HG02970 (cell line): Measurements from ENCODE around the gene FBXO31.
"Not testable (repeated sequence)": the region's sequence is repeated elsewhere in the genome, so short reads cannot be mapped to it uniquely, and the experiment has no call there.

ENCODE experiments used
- ATAC-seq: cut with Tn5 transposase; IDR thresholded peaks from one replicate; pipeline ENCODE4 v1.9.1; 2021; ENCODE audit warnings: mild to moderate bottlenecking, moderate library complexity, moderate number of reproducible peaks; ENCODE audit not compliant: unreplicated experiment, low FRiP score

The FBXO31 gene

DNA sequence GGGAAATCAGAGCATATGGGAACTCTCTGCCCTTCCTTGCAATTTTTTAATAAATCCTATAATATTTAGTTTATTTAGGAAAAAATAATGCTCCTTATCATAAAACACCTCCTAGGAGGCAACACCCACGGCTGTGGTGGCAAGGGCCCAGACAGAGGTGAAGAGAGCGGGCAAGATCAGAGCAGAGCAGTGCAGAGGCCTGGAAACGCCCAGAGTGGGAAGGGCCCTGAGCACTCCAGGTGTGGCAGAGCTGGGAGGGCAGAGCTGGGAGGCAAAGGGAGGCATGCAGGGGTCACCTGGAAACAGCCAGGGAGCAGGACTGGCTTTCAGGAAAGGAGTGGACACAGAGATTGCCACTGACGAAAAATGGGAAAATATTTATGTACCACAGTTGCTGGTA lies 17.3 kb downstream of the FBXO31 start:
- ATAC-seq: no peak

DNA sequence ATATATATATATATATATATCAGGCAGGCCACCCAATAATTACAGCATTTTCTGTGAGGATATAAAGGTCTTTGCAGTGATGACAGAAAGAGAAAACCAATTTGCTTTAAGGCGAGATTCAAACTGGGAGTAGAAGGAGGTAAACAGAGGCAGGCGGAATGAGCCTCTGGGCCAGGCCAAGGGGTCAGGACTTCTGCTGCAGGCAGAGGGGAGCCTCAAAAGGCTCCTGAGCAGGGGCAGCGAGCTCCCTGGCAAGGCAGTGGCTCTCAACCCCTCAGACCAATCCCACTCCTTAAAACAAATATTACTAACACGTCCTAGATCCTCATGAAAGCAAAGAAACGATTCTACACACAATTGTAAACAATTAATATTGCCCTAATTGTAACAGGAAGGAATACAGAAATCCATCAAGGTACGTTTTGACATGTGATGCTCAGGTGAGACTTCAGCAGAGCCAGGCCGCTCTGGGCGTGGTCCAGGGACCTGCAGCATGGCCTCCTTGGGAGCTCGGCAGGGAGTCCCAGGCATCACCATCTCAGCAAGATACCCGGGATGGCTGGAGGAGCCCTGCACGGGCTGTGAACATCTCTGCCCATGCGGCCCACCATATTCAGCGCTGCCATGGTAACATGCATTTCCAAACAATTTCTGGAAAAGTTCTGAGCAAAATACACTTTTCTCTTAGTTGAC lies 18.4 kb downstream of the FBXO31 start:
- ATAC-seq: no peak

- ATAC-seq: no peak
These were observed 19.7 kb downstream of the FBXO31 start for GRCh38 chr16:87363771-87364455.

GRCh38 chr16:87362828-87363559 lies 20.6 kb downstream of the FBXO31 start:
- ATAC-seq: not testable (repeated sequence)

GRCh38 chr16:87361916-87362619 lies 21.5 kb downstream of the FBXO31 start:
- no peak for ATAC-seq

- ATAC-seq: no peak
These were observed 22.5 kb downstream of the FBXO31 start for GRCh38 chr16:87360862-87361610.

DNA sequence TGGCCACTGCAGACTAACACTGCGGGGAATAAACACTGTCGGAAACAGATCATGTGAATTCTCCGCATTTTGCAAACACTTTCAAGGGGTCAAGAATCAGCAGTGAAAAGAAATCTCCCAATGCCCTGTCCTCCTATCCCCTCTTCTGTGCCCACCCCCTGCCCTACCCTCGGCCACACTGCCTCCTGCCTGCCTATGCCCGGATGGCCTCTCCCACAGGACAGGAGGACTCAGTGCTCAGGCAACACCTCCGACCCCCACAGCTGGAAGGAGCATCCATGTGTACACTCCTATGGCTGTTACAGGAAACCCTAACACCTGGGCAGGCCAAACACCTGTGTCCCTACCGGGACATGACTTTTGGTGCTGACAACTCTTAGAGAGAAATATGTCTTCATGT lies 24.5 kb downstream of the FBXO31 start:
- ATAC-seq: no peak

DNA sequence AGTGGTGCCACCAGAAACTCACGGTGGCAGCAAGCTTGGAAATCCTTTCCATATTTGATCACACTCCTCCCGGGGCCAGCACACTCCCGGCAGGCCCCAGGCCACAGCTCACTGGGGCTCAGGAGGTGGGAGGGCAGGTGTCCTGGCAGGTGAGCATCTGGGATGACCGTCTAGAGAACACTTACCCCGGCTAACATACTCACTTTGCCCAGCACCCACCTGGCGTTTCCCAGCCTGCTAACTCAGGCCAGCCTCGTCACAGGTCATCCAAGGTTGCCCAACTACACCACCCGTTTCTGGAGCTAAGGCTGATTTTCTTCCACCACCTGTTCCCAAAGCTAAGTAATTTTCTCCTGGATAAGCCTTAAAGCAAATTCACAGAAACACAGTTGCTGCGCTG lies 24.9 kb downstream of the FBXO31 start:
- no peak for ATAC-seq

GRCh38 chr16:87358250-87358649 lies 25.3 kb downstream of the FBXO31 start:
- no peak for ATAC-seq

- ATAC-seq: no peak
These were observed 27.1 kb downstream of the FBXO31 start for GRCh38 chr16:87356491-87356853.

GRCh38 chr16:87353613-87354012 lies 30.0 kb downstream of the FBXO31 start:
- ATAC-seq: no peak

DNA sequence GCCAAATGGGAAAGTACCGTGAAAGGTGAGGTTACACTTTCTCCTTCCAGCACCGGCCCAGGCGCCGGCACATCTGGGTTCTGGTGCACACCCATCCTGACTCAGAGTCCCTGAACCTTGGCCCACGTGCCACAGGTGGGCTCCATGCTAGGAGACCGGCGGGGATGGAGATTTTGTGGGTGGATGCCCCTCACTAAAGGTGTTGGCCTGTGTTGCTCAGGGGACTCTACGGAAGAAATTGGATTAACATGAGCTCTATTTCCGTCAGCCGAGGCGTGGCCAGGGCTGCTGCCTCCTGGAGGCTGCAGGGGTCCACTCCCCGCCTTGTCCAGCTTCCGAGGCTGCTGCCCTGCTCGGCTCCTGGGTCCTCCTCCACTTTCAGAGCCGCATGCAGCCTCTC lies 30.8 kb downstream of the FBXO31 start:
- ATAC-seq: no peak

DNA sequence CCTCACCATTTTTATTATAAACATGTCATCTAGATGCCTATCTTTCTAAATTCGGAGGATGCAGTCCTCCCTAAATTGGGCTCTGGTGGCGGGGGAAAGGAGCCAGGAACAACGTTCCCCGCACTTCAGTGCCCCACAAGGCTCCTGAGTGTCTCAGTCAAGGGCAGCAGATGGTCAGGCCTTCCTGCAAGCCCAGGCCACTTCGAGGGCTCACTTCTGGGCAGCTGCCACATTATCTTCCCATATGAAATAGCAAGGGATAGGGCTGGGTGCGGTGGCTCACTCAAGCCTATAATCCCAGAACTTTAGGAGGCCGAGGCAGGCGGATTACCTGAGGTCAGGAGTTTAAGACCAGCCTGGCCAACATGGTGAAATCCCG lies 32.3 kb downstream of the FBXO31 start:
- ATAC-seq: no peak

DNA sequence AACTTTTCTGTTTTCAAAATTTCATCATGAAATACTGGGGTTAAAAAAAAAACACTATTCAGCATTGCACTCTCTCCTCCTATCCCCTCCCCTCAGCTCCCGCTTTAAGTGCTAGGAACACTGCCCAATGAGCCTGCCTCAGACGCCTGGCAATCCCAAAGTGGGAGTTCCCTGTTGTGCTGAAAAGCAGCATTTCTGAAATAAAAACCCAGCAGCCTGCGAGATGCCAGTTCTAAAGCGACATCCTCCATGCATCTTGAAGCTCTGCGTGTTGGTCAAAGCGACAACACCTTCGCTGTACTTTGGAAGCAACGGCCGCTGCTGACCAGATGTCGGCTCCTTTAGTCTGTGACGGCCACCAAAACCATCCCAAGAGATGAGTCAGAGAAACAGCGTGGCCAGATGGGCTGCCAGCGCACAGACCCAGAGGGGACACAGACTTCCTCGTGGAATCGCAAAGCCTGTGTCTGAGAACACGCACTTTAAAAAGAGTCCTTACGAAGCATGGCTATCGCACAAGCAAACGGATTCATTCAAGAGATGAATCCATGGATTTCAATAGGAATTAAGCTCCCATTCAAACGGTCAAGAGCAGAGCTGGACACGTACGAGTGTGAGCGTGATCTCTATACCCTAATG lies 32.8 kb downstream of the FBXO31 start:
- ATAC-seq: no peak

- ATAC-seq: no peak
These were observed 33.5 kb downstream of the FBXO31 start for GRCh38 chr16:87350031-87350430.

DNA sequence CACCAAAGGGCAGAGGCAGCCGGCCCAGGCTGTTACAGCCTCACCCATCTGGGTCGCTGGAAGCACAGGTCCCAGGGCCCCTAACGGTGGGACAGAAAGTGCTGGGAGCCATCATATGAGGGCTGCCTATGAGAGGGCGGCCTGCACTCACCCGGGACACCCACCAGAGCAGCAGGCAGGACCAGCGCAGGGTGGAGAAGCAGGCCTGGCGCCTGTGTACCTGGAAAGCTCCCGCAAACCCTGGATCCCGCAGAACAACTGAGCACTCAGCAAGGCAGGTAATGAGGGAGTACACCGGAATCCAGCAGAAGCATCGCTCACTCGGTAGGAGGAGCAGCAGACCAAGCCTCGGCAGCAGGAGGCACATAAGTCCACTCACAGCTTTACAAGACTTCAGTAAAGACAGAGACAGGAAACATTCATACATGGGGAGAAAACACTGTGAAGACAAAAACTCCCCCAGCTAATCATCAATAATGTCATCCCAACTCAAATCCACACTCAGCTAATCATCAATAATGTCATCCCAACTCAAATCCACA lies 34.9 kb downstream of the FBXO31 start:
- no peak for ATAC-seq

GRCh38 chr16:87347932-87348615 lies 35.5 kb downstream of the FBXO31 start:
- ATAC-seq: no peak

DNA sequence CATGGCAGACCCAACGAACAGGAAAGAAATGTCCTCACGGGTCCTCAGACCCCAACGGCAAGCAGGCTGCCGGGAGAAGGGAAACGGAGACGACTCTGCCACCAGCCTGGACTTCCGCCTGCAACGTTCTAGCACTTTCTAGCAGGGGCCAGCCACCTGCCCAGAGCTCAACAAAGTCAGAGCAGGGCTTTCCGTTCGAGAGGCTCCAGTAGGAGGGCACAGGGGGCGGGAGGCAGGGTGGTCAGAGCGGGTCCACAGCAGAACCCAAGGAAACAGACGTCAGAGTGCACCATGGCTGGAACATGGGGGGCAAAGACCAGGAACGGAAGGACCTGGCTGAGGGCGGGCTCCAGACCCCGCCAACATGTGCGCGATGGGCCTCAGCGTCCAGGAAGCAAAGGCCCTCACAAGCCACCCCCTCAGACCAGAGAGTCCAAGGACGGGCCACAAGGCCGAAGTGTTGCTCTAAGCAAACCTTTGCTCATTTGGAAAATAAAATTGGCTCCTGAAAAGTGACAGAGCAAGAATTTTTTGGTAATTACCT lies 37.0 kb downstream of the FBXO31 start:
- no peak for ATAC-seq
